HCT116 (cell line): Measurements from ENCODE around the gene PXK. TPM values are rescaled to one million over a fixed set of nuclear protein-coding genes. Genes with fewer than 3 reads are reported as not detected.

Experiments
- ATAC-seq: fragments of 200-7000 bp; cut with Tn5 transposase; 2 replicates; pipeline ENCODE4 v1.9.1; 2020; ENCODE audit warnings: mild to moderate bottlenecking, moderate library complexity
- BruUV-seq: library from RNA; stranded (reverse); fragments of 400-500 nt; replicated peaks from 2 replicates; lab custom pipeline; 2021; lab: Mats Ljungman, UMichigan
- CTCF ChIA-PET: fragments of 300-600 bp; sonication (Branson Sonifier 250); formaldehyde crosslinking; loops from one replicate; lab custom pipeline; 2021; ENCODE audit warnings: antibody characterized with exemption; lab: Charles Lee
- POLR2A ChIA-PET: fragments of 300-600, 350-600 bp; sonication (Branson Sonifier 250); formaldehyde crosslinking; loops from one replicate; lab custom pipeline; 2021; ENCODE audit warnings: antibody characterized with exemption; lab: Charles Lee
- RAD21 ChIA-PET, 2 experiments: fragments of 300-600 bp; sonication (Branson Sonifier 250); formaldehyde crosslinking; loops; one replicate each; lab custom pipeline; 2023; ENCODE audit warnings: low total read pairs in 2 of 2; ENCODE audit not compliant: uncharacterized antibody in 2 of 2, unreplicated experiment in 2 of 2, low non-redundant PET in 1 of 2; lab: Charles Lee
- DNase-seq: peaks from one replicate; pipeline ENCODE4 v3.0.0-alpha.2; 2010; ENCODE audit warnings: low read depth, low spot score
- H2AFZ ChIP-seq: fragments of 200-600 bp; shearing (Covaris generic), sonication (generic); 2 replicates; pipeline ENCODE4 v1.6.1; 2017; ENCODE audit warnings: low read depth, mixed run types, mixed read lengths, antibody characterized with exemption, low read length; ENCODE audit not compliant: poor library complexity, severe bottlenecking
- H3K27ac ChIP-seq: 2 replicates; pipeline ENCODE4 v1.5.1; 2012; ENCODE audit warnings: low read depth, low read length
- H3K27me3 ChIP-seq: fragments of 200-600 bp; sonication (generic); 2 replicates; pipeline ENCODE4 v1.6.1; 2016; ENCODE audit warnings: mixed run types, low read length, mixed read lengths; ENCODE audit not compliant: insufficient read depth
- H3K36me3 ChIP-seq, 2 experiments: fragments of 200-500 bp in 1 of 2; fragments of 200-600 bp in 1 of 2; sonication (Bioruptor generic) in 1 of 2; sonication (generic) in 1 of 2; 2 replicates each; pipeline versions ENCODE4 v1.5.1 to v1.6.1; 2014 to 2016; ENCODE audit warnings: low read length in 2 of 2, inconsistent platforms in 1 of 2, mixed read lengths in 1 of 2, mixed run types in 1 of 2; ENCODE audit not compliant: insufficient read depth in 2 of 2, control insufficient read depth in 1 of 2
- H3K4me1 ChIP-seq, 2 experiments: fragments of 200-600 bp in 1 of 2; sonication (generic) in 1 of 2; 2 replicates each; pipeline versions ENCODE4 v1.5.1 to v1.6.1; 2012 to 2017; ENCODE audit warnings: low read length in 2 of 2, inconsistent platforms in 1 of 2, mild to moderate bottlenecking in 1 of 2, mixed read lengths in 1 of 2, mixed run types in 1 of 2, moderate library complexity in 1 of 2; ENCODE audit not compliant: insufficient read depth in 2 of 2, control insufficient read depth in 1 of 2
- H3K4me2 ChIP-seq: fragments of 200-600 bp; sonication (generic); 2 replicates; pipeline ENCODE4 v1.6.1; 2017; ENCODE audit warnings: mixed run types, low read length, mixed read lengths
- H3K4me3 ChIP-seq, 2 experiments: fragments of 200-600 bp in 1 of 2; sonication (generic) in 1 of 2; replicated peaks in 1 of 2; 2 replicates each; pipeline ENCODE4 v1.5.1; 2011 to 2016; ENCODE audit warnings: low read length in 2 of 2, control low read depth in 1 of 2, low read depth in 1 of 2, mild to moderate bottlenecking in 1 of 2, mixed read lengths in 1 of 2, mixed run types in 1 of 2
- H3K79me2 ChIP-seq: fragments of 200-600 bp; sonication (generic); 2 replicates; pipeline ENCODE4 v1.6.1; 2017; ENCODE audit warnings: mild to moderate bottlenecking, mixed run types, low read length, moderate library complexity, mixed read lengths; ENCODE audit not compliant: insufficient read depth
- H3K9ac ChIP-seq: fragments of 200-600 bp; sonication (generic); 2 replicates; pipeline ENCODE4 v1.6.1; 2016; ENCODE audit warnings: low read length, mixed read lengths
- H3K9me2 ChIP-seq: fragments of 200-600 bp; sonication (generic), shearing (Covaris generic); 2 replicates; pipeline ENCODE4 v1.6.1; 2017; ENCODE audit warnings: mixed run types, mild to moderate bottlenecking, moderate library complexity; ENCODE audit not compliant: insufficient read depth
- H3K9me3 ChIP-seq, 2 experiments: fragments of 200-500 bp in 1 of 2; fragments of 200-600 bp in 1 of 2; sonication (Bioruptor generic) in 1 of 2; sonication (generic) in 1 of 2; 2 replicates each; pipeline ENCODE4 v1.6.1; 2014 to 2017; ENCODE audit warnings: low read length in 2 of 2, mixed read lengths in 2 of 2, inconsistent platforms in 1 of 2, low read depth in 1 of 2, mild to moderate bottlenecking in 1 of 2, mixed run types in 1 of 2, moderate library complexity in 1 of 2; ENCODE audit not compliant: control insufficient read depth in 1 of 2, insufficient read depth in 1 of 2
- H4K20me1 ChIP-seq: fragments of 200-600 bp; sonication (generic), shearing (Covaris generic); 2 replicates; pipeline ENCODE4 v1.6.1; 2017; ENCODE audit warnings: mixed run types, mild to moderate bottlenecking, moderate library complexity; ENCODE audit not compliant: insufficient read depth
- CBX3 ChIP-seq: IDR thresholded peaks from 2 replicates; pipeline ENCODE4 v1.6.1; 2012; ENCODE audit warnings: low read depth
- EZH2phosphoT487 ChIP-seq: fragments of 200-600 bp; IDR thresholded peaks from 2 replicates; pipeline ENCODE4 v1.6.1; 2018; ENCODE audit warnings: antibody characterized with exemption, borderline replicate concordance
- FOSL1 ChIP-seq: IDR thresholded peaks from 2 replicates; pipeline ENCODE4 v1.6.1; 2012; ENCODE audit warnings: low read depth
- POLR2A ChIP-seq: IDR thresholded peaks from 2 replicates; pipeline ENCODE4 v1.7.0; 2011; ENCODE audit warnings: borderline replicate concordance; ENCODE audit not compliant: insufficient read depth, insufficient read length; ENCODE audit errors: extremely low read depth
- SIN3A ChIP-seq: IDR thresholded peaks from 2 replicates; pipeline ENCODE4 v1.6.1; 2012; ENCODE audit warnings: low read depth
- TCF7L2 ChIP-seq: IDR thresholded peaks from 2 replicates; pipeline ENCODE4 v1.7.0; 2011; ENCODE audit warnings: borderline replicate concordance, inconsistent platforms; ENCODE audit not compliant: insufficient read depth, insufficient read length; ENCODE audit errors: extremely low read depth
- ZFX ChIP-seq: fragments of 450-650 bp; IDR thresholded peaks from 2 replicates; pipeline ENCODE4 v1.6.1; 2017
- ZNF274 ChIP-seq: fragments of 200-500 bp; sonication (Bioruptor generic); IDR thresholded peaks from 2 replicates; pipeline ENCODE4 v1.6.1; 2014; ENCODE audit warnings: mild to moderate bottlenecking, low read depth, low read length, inconsistent platforms
- intact Hi-C: fragments of 100-400 bp; cut with micrococcal nuclease; formaldehyde crosslinking; loops from 2 replicates; pipeline ENCODE4 v1.10.0; 2022
- total RNA-seq: library from RNA; stranded (reverse); gene quantifications from one replicate; pipeline ENCODE4 v1.2.1, GENCODE V29; 2021; ENCODE audit not compliant: unreplicated experiment
- TF ChIP-seq, protein P1 (sequence below): IDR thresholded peaks from 2 replicates; pipeline ENCODE4 v1.6.1; 2012
- TF ChIP-seq, protein P2 (sequence below): IDR thresholded peaks from 2 replicates; pipeline ENCODE4 v1.6.1; 2012; ENCODE audit warnings: low read depth

PXK gene
- total RNA-seq, 1 experiment from 2014 or later, result 10.2 TPM

DNA sequence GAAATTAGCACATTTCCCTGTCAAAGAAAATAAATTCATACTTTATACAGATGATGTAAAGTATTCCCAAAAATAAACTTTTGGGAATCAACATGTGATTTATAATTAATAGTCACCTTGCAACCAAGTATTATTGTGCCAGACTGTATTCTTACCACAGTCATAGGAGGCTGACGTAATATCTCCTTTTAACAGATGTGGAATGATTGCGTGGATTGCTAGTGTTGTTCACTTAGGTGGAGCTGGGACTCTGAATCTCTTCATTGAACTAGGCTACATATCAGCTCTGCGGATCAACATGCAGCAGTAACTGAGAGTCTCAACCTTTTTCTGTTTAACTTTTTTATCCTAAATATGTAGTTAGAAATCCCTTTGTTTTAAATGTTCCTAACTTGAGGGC lies 37.2 kb downstream of the PXK start:
- no peaks in the 10 kb centered on the region for H3K36me3 ChIP-seq
- no peaks in the 10 kb centered on the region for H3K27me3 ChIP-seq
- intact Hi-C loops, result no loop called here
- TF ChIP-seq ZNF274 (no peak), ZFX (no peak), FOSL1 (no peak)
- TF ChIP-seq, protein P1, sequence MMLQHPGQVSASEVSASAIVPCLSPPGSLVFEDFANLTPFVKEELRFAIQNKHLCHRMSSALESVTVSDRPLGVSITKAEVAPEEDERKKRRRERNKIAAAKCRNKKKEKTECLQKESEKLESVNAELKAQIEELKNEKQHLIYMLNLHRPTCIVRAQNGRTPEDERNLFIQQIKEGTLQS, result no peak
- no peak overlapping the region for H2AFZ ChIP-seq
- H3K9me2 ChIP-seq, result no peaks in the 10 kb centered on the region
- H4K20me1 ChIP-seq, result no peaks in the 10 kb centered on the region
- no peak overlapping the region for H3K4me3 ChIP-seq
- RAD21 ChIA-PET, result no interaction called here
- no peaks in the 10 kb centered on the region for H3K9me3 ChIP-seq
- H3K4me1 ChIP-seq, result no peaks in the 10 kb centered on the region
- POLR2A ChIA-PET, result interaction anchor here (0.7 kb wide), 1 partner anchor 201 kb away, joined by 4 read pairs; no protein-coding TSS in a partner anchor
- CTCF ChIA-PET, result no interaction called here
- DNase-seq (no peak), ATAC-seq (no peak)
- H3K79me2 ChIP-seq, result no peaks in the 10 kb centered on the region
- no TSS peak for BruUV-seq
- no peak overlapping the region for H3K9ac ChIP-seq
- no peak overlapping the region for H3K4me2 ChIP-seq
- H3K27ac ChIP-seq, result no peak overlapping the region

DNA sequence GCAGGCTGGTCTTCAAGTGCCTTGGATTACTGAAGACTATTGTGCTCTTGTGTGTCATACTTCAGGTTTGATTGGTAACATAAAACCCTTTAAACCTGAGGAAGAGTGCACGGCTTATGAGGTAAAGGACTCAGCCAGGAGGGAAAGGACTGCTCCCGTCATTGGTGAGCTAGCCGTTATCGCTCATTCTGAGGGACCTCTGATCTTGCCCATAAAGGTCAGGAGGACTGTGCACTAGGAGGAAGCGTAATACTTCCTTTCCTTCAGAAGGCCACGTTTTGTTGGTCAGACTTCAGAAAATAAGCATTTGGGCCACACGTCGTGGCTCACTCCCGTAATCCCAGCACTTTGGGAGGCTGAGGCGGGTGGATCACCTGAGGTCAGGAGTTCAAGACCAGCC lies 37.7 kb downstream of the PXK start:
- intact Hi-C loops, result no loop called here
- RAD21 ChIA-PET, result no interaction called here

More for the DNA sequence above, 37.7 kb downstream of the PXK start:
- H3K9me2 ChIP-seq, result no peaks in the 10 kb centered on the region
- H3K4me2 ChIP-seq, result no peak overlapping the region
- BruUV-seq, result no TSS peak
- no peak overlapping the region for H3K27ac ChIP-seq
- no peaks in the 10 kb centered on the region for H4K20me1 ChIP-seq
- H3K9me3 ChIP-seq, result no peaks in the 10 kb centered on the region
- H3K9ac ChIP-seq, result no peak overlapping the region
- no peak overlapping the region for H3K4me3 ChIP-seq
- POLR2A ChIA-PET, result interaction anchor here (0.6 to 0.7 kb wide), 2 partner anchors 107 to 200 kb away, joined by 4 to 5 read pairs; no protein-coding TSS in a partner anchor
- no peak overlapping the region for H2AFZ ChIP-seq
- H3K36me3 ChIP-seq, result no peaks in the 10 kb centered on the region
- ATAC-seq (no peak), DNase-seq (no peak)
- CTCF ChIA-PET, result no interaction called here
- TF ChIP-seq, protein P1, result no peak
- TF ChIP-seq SIN3A, result no peak
- no peak for TF ChIP-seq TCF7L2
- TF ChIP-seq EZH2phosphoT487, result no peak
- no peak for TF ChIP-seq CBX3
- TF ChIP-seq, protein P2, sequence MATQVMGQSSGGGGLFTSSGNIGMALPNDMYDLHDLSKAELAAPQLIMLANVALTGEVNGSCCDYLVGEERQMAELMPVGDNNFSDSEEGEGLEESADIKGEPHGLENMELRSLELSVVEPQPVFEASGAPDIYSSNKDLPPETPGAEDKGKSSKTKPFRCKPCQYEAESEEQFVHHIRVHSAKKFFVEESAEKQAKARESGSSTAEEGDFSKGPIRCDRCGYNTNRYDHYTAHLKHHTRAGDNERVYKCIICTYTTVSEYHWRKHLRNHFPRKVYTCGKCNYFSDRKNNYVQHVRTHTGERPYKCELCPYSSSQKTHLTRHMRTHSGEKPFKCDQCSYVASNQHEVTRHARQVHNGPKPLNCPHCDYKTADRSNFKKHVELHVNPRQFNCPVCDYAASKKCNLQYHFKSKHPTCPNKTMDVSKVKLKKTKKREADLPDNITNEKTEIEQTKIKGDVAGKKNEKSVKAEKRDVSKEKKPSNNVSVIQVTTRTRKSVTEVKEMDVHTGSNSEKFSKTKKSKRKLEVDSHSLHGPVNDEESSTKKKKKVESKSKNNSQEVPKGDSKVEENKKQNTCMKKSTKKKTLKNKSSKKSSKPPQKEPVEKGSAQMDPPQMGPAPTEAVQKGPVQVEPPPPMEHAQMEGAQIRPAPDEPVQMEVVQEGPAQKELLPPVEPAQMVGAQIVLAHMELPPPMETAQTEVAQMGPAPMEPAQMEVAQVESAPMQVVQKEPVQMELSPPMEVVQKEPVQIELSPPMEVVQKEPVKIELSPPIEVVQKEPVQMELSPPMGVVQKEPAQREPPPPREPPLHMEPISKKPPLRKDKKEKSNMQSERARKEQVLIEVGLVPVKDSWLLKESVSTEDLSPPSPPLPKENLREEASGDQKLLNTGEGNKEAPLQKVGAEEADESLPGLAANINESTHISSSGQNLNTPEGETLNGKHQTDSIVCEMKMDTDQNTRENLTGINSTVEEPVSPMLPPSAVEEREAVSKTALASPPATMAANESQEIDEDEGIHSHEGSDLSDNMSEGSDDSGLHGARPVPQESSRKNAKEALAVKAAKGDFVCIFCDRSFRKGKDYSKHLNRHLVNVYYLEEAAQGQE, result no peak
- no peak for TF ChIP-seq POLR2A
- H3K27me3 ChIP-seq, result no peaks in the 10 kb centered on the region
- no peaks in the 10 kb centered on the region for H3K79me2 ChIP-seq
- no peaks in the 10 kb centered on the region for H3K4me1 ChIP-seq
